GM21717 (cell line): Measurements from ENCODE around the gene CHMP5.

Experiments
- ATAC-seq: cut with Tn5 transposase; IDR thresholded peaks from one replicate; pipeline ENCODE4 v1.9.1; 2021; ENCODE audit warnings: mild to moderate bottlenecking, moderate library complexity; ENCODE audit not compliant: unreplicated experiment

Gene CHMP5

GRCh38 chr9:33264473-33265177, at the start of gene CHMP5, which contains the start of gene BAG1:
CHMP5 (plus strand) TSS chr9:33265049; CDS start chr9:33265079, 30 bp downstream.
BAG1 (minus strand) TSS chr9:33264708.
- ATAC-seq: peak; percentile 82

GRCh38 chr9:33220681-33221567, 43.9 kb upstream of the CHMP5 start:
- no peak for ATAC-seq

- ATAC-seq: no peak
Observed at GRCh38 chr9:33221568-33221884, 43.3 kb upstream of the CHMP5 start.

- ATAC-seq: no peak
Observed at GRCh38 chr9:33222031-33222430, 42.8 kb upstream of the CHMP5 start.

- ATAC-seq: no peak
Observed at GRCh38 chr9:33223696-33224095, 41.2 kb upstream of the CHMP5 start.

- no peak for ATAC-seq
Observed at GRCh38 chr9:33225319-33226147, 39.3 kb upstream of the CHMP5 start.

GRCh38 chr9:33227008-33227398, 37.8 kb upstream of the CHMP5 start:
- ATAC-seq: peak; percentile 73

GRCh38 chr9:33227741-33228140, 37.1 kb upstream of the CHMP5 start:
- no peak for ATAC-seq

- no peak for ATAC-seq
Observed at GRCh38 chr9:33228606-33229005, 36.2 kb upstream of the CHMP5 start.

GRCh38 chr9:33229359-33230114, 35.3 kb upstream of the CHMP5 start:
- ATAC-seq: no peak

GRCh38 chr9:33230756-33231622, 33.9 kb upstream of the CHMP5 start:
- ATAC-seq: no peak

- ATAC-seq: no peak
Observed at GRCh38 chr9:33231623-33231942, 33.3 kb upstream of the CHMP5 start.

GRCh38 chr9:33232815-33233214, 32.0 kb upstream of the CHMP5 start:
- no peak for ATAC-seq

- ATAC-seq: no peak
Observed at GRCh38 chr9:33233626-33234342, 31.1 kb upstream of the CHMP5 start.

- no peak for ATAC-seq
Observed at GRCh38 chr9:33234511-33235467, 30.1 kb upstream of the CHMP5 start.

- ATAC-seq: no peak
Observed at GRCh38 chr9:33236571-33236970, 28.3 kb upstream of the CHMP5 start.

GRCh38 chr9:33239921-33240320, 24.9 kb upstream of the CHMP5 start, which contains the start of gene SPINK4:
SPINK4 (plus strand) TSS chr9:33240167; CDS start chr9:33240209, 42 bp downstream.
- no peak for ATAC-seq

- no peak for ATAC-seq
Observed at GRCh38 chr9:33241298-33241697, 23.6 kb upstream of the CHMP5 start.
